ENCODE measurements around the gene PLP2. TPM values are rescaled to one million over a fixed set of nuclear protein-coding genes. Genes with fewer than 3 reads are reported as not detected.

PLP2 gene
- total and polyA plus RNA-seq, 2 of the 4 experiments (the other 2 are of a cell fraction), result 22.6 to 156 TPM

DNA sequence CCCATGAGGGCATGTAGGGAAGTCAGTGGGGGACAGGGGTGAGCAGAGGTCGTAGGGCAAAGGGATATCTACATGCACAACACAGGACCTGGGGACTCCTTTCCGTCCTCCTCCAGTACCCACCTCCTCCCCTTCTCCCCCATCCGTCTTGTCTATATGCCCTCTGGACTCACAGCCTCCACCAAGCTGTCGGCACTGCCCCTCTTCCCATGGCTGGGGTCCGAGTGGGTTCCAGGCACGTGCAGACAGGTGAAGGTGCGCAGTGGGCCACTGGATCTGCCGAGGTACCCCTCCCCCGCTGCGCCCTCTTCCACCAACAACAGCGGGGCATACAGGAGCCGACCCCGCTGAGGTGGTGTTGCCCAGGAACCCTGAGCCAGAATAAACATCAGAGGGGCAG is 33.7 kb downstream of the PLP2 start:
- no peak overlapping the region for H3K14ac ChIP-seq (replicated peaks; ENCODE audit: low read depth, low read length)
- H4K20me1 ChIP-seq (ENCODE audit: insufficient read depth, low read length), result no peaks in the 10 kb centered on the region
- ATAC-seq (ENCODE audit: low read depth), result no peak
- no peak overlapping the region for H3K27ac ChIP-seq (ENCODE audit: insufficient read depth, low read length)
- no peaks in the 10 kb centered on the region for H3K9me1 ChIP-seq (ENCODE audit: insufficient read depth, low read length)
- intact Hi-C loops (cut with micrococcal nuclease), result no loop called here
- no peak overlapping the region for H3K4ac ChIP-seq (ENCODE audit: low read depth, low read length)
- H3K27me3 ChIP-seq (ENCODE audit: control insufficient read depth, insufficient read depth, low read length), result peaks cover 13% of the 10 kb centered on the region
- H3K36me3 ChIP-seq (ENCODE audit: control insufficient read depth, insufficient read depth, low read length), result no peaks in the 10 kb centered on the region
- H2BK120ac ChIP-seq (ENCODE audit: low read depth, low read length), result no peak overlapping the region
- no peaks in the 10 kb centered on the region for H3K79me1 ChIP-seq (ENCODE audit: low read depth in 1 of 2, low read length in 2 of 2)
- no peak overlapping the region for H4K5ac ChIP-seq (ENCODE audit: low read depth, low read length)
- H4K8ac ChIP-seq (ENCODE audit: low read depth in 2 of 2, low read length in 2 of 2), result no peak overlapping the region
- H3K56ac ChIP-seq (ENCODE audit: extremely low read depth, insufficient read depth, low read length), result no peak overlapping the region
- no peak for DNase-seq
- H2AK9ac ChIP-seq (replicated peaks; ENCODE audit: low read depth, low read length, poor library complexity), result no peak overlapping the region
- ChIA-PET CTCF (no interaction called here), POLR2A (ENCODE audit: unreplicated experiment) (no interaction called here)
- no peak overlapping the region for H3K9ac ChIP-seq (ENCODE audit: low read depth, low read length)
- dilution Hi-C loops (cut with HindIII; ENCODE audit: low sequenced_read_pairs, unreplicated experiment), result no loop called here
- no peak overlapping the region for H2BK5ac ChIP-seq (ENCODE audit: low read depth, low read length, poor library complexity, severe bottlenecking)
- H3K4me2 ChIP-seq (ENCODE audit: low read depth, low read length), result no peak overlapping the region
- H2AFZ ChIP-seq (replicated peaks; ENCODE audit: low read length, poor library complexity), result no peak overlapping the region
- in situ Hi-C loops (cut with MboI; ENCODE audit: low sequenced_read_pairs), result no loop called here
- no peak overlapping the region for H3K4me3 ChIP-seq (ENCODE audit: insufficient read depth, low read depth, low read length)
- no peak overlapping the region for H3K23ac ChIP-seq (ENCODE audit: low read depth, low read length)
- no peak overlapping the region for H2BK15ac ChIP-seq (ENCODE audit: low read depth, low read length)
- H3K4me1 ChIP-seq (ENCODE audit: control insufficient read depth, insufficient read depth, low read length), result no peaks in the 10 kb centered on the region
- no TSS peak for BruUV-seq (replicated peaks)
- H2AK5ac ChIP-seq (ENCODE audit: low read depth, low read length), result no peak overlapping the region
- no peaks in the 10 kb centered on the region for H3K9me3 ChIP-seq (ENCODE audit: control insufficient read depth, insufficient read depth, low read length)
- no peak overlapping the region for H2BK20ac ChIP-seq (ENCODE audit: low read depth, low read length)
- H4K91ac ChIP-seq (ENCODE audit: insufficient read depth, low read depth, low read length), result no peak overlapping the region
- no peak for TF ChIP-seq FOS (IDR thresholded peaks at IDR 0.05; ENCODE audit: low read depth, low read length)
- TF ChIP-seq MAFK (IDR thresholded peaks at IDR 0.05; ENCODE audit: low read depth, low read length), result no peak
- TF ChIP-seq SMC3 (IDR thresholded peaks at IDR 0.05; ENCODE audit: low read depth, low read length), result no peak
- no peak for TF ChIP-seq RFX5 (IDR thresholded peaks at IDR 0.05; ENCODE audit: low read depth, low read length)
- TF ChIP-seq RAD21 (IDR thresholded peaks at IDR 0.05; ENCODE audit: low read length), result no peak
- TF ChIP-seq MXI1 (IDR thresholded peaks at IDR 0.05; ENCODE audit: borderline replicate concordance, low read depth, low read length), result no peak
- TF ChIP-seq, protein P1, sequence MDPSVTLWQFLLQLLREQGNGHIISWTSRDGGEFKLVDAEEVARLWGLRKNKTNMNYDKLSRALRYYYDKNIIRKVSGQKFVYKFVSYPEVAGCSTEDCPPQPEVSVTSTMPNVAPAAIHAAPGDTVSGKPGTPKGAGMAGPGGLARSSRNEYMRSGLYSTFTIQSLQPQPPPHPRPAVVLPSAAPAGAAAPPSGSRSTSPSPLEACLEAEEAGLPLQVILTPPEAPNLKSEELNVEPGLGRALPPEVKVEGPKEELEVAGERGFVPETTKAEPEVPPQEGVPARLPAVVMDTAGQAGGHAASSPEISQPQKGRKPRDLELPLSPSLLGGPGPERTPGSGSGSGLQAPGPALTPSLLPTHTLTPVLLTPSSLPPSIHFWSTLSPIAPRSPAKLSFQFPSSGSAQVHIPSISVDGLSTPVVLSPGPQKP (IDR thresholded peaks at IDR 0.05; ENCODE audit: borderline replicate concordance, low read depth, low read length), result no peak
- H3K18ac ChIP-seq (ENCODE audit: low read depth, low read length), result no peak overlapping the region
- no CpG with 5 or more reads among the region's 13 CpGs for WGBS, 2 experiments (ENCODE audit: extremely low coverage in 2 of 2, insufficient read length in 1 of 2)

Measured in IMR-90 (cell line).